Endodermal cell (in vitro differentiated cells): Measurements from ENCODE around the gene ADORA3. TPM values are rescaled to one million over a fixed set of nuclear protein-coding genes. Genes with fewer than 3 reads are reported as not detected.

Experiments used
- DNase-seq: peaks from one replicate; pipeline ENCODE4 v3.0.0-alpha.2; 2017
- H3K27ac ChIP-seq: 2 replicates; pipeline ENCODE4 v1.5.1; 2013; ENCODE audit warnings: mild to moderate bottlenecking, low read depth, low read length, moderate library complexity
- H3K27me3 ChIP-seq: 2 replicates; pipeline ENCODE4 v1.6.1; 2013; ENCODE audit warnings: mild to moderate bottlenecking, low read length, moderate library complexity; ENCODE audit not compliant: insufficient read depth, control insufficient read depth, poor library complexity, severe bottlenecking
- H3K36me3 ChIP-seq: 2 replicates; pipeline ENCODE4 v1.7.0; 2013; ENCODE audit warnings: mild to moderate bottlenecking, low read length, moderate library complexity; ENCODE audit not compliant: control insufficient read depth, insufficient read depth
- H3K4me1 ChIP-seq: one replicate; pipeline ENCODE4 v1.7.0; 2013; ENCODE audit warnings: low read length; ENCODE audit not compliant: control insufficient read depth, insufficient read depth
- H3K4me3 ChIP-seq: 2 replicates; pipeline ENCODE4 v1.5.1; 2013; ENCODE audit warnings: mild to moderate bottlenecking, low read length, moderate library complexity
- H3K9ac ChIP-seq: 2 replicates; pipeline ENCODE4 v1.6.1; 2013; ENCODE audit warnings: mild to moderate bottlenecking, low read length, moderate library complexity; ENCODE audit not compliant: poor library complexity, severe bottlenecking; ENCODE audit errors: extremely low read depth
- H3K9me3 ChIP-seq: 2 replicates; pipeline ENCODE4 v1.6.1; 2013; ENCODE audit warnings: mild to moderate bottlenecking, low read length, moderate library complexity; ENCODE audit not compliant: control insufficient read depth
- H3K27ac Mint-ChIP-seq: 2 replicates; pipeline ENCODE4 v1.8.0; 2020; ENCODE audit warnings: mixed read lengths
- H3K27me3 Mint-ChIP-seq: 2 replicates; pipeline ENCODE4 v1.8.0; 2021; ENCODE audit warnings: mild to moderate bottlenecking, mixed read lengths; ENCODE audit not compliant: insufficient read depth
- H3K36me3 Mint-ChIP-seq: 2 replicates; pipeline ENCODE4 v1.8.0; 2020; ENCODE audit warnings: low read depth, mixed read lengths
- H3K4me1 Mint-ChIP-seq: 2 replicates; pipeline ENCODE4 v1.8.0; 2020; ENCODE audit warnings: mixed read lengths
- H3K4me3 Mint-ChIP-seq: 2 replicates; pipeline ENCODE4 v1.8.0; 2020; ENCODE audit warnings: mild to moderate bottlenecking, moderate library complexity, mixed read lengths
- H3K9me3 Mint-ChIP-seq: 2 replicates; pipeline ENCODE4 v1.8.0; 2020; ENCODE audit warnings: mild to moderate bottlenecking, mixed read lengths
- WGBS, 2 experiments: methylation state at CpG; one replicate each; pipeline versions ENCODE4 v1.1.5 to v1.1.7; 2013; ENCODE audit warnings: missing lambda C conversion rate in 2 of 2, mixed read lengths in 1 of 2; ENCODE audit not compliant: insufficient coverage in 1 of 2, insufficient read length in 1 of 2; 5-methylcytosine and 5-hydroxymethylcytosine counted together
- total RNA-seq, 2 donors: library from RNA; stranded (reverse); fragmentation: NEBNext Ultra II Directional in 1 of 2; extraction: Animal tissue kit (Norgen Biotek cat#: 25700) in 1 of 2; gene quantifications; 2 replicates in 1 of 2; 3 replicates in 1 of 2; pipeline ENCODE4 v1.2.1, GENCODE V29; 2021
- TF ChIP-seq, protein P1 (sequence below): fragments of 200-600 bp; sonication (generic); conservative IDR thresholded peaks from 2 replicates; pipeline ENCODE4 v1.5.0; 2021; ENCODE audit warnings: antibody characterized with exemption, mild to moderate bottlenecking

ADORA3 gene
- total RNA-seq, 2 donors from 2014 or later: not detected

DNA sequence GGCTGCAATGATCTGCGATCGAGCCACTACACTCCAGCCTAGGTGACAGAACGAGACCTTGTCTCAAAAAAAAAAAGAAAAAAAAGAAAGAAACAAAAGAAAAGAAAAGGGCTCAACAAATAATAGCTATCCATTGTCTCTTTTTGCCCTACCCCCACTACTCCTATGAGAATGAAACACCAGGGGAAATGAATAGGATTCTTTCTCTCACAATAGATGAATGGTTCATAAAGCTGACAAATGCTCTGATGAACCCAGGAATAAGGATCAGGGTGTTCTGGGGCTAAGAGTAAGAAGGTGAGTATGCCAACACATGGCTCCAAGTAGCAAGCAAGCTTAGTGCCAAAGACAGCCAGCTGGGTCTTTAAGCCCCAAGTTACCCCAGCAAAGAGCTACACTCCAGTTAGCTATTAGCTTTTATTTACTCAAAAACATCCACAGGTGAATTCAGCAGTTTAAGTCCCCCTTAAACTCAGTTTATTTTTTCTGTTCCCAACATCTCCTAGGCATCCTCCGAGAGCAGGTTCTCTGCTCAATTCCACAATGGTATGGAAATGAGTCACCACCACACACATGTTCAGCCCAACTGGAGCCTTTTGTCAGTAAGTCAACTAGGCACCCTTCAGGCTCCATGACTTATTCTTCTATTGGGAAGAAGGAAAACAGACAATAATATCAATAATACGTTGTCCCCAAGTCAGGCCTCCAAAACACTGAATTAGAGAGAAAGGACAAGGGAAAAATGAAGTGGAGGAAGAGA is 4.2 kb downstream of the ADORA3 start:
- WGBS, 2 experiments: 83 to 94% methylated on average over 1 to 4 of the region's 5 CpGs
- H3K4me3 Mint-ChIP-seq: no peak overlapping the region

DNA sequence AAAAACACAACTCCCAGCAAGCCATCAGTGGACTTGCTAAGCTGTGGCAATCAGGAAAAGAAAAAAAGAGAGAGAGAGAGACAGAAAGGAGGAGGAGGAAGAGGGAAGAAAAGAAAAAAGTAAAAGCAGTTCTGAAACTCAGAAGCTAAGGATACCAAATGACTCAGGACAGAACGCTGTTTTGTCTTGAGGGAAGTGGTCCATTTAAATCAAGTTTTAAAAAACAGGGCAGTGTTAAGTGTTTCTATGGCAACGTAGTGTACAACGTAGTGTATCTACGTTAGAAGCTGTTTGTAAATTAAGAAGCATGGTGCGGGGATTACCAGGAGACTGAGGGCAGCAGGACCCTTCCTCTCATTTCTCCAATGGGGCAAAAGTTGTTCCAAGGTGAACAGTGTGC is 5.8 kb downstream of the ADORA3 start:
- Histone ChIP-seq H3K27me3 (no peaks in the 10 kb centered on the region), H3K9ac (no peak overlapping the region), H3K27ac (no peak overlapping the region), H3K4me1 (no peaks in the 10 kb centered on the region), H3K4me3 (no peak overlapping the region), H3K9me3 (no peaks in the 10 kb centered on the region), H3K36me3 (no peaks in the 10 kb centered on the region)
- no peak for DNase-seq
- H3K4me1 Mint-ChIP-seq: no peaks in the 10 kb centered on the region
- H3K27ac Mint-ChIP-seq: no peak overlapping the region
- H3K36me3 Mint-ChIP-seq: no peaks in the 10 kb centered on the region
- WGBS, 2 experiments: 90 to 95% methylated on average over 5 of the region's 5 CpGs
- no peaks in the 10 kb centered on the region for H3K27me3 Mint-ChIP-seq
- TF ChIP-seq, protein P1, sequence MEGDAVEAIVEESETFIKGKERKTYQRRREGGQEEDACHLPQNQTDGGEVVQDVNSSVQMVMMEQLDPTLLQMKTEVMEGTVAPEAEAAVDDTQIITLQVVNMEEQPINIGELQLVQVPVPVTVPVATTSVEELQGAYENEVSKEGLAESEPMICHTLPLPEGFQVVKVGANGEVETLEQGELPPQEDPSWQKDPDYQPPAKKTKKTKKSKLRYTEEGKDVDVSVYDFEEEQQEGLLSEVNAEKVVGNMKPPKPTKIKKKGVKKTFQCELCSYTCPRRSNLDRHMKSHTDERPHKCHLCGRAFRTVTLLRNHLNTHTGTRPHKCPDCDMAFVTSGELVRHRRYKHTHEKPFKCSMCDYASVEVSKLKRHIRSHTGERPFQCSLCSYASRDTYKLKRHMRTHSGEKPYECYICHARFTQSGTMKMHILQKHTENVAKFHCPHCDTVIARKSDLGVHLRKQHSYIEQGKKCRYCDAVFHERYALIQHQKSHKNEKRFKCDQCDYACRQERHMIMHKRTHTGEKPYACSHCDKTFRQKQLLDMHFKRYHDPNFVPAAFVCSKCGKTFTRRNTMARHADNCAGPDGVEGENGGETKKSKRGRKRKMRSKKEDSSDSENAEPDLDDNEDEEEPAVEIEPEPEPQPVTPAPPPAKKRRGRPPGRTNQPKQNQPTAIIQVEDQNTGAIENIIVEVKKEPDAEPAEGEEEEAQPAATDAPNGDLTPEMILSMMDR: no peak
- peaks cover 6% of the 10 kb centered on the region for H3K9me3 Mint-ChIP-seq
- no peak overlapping the region for H3K4me3 Mint-ChIP-seq

More for the DNA sequence above, 4.2 kb downstream of the ADORA3 start:
- no peaks in the 10 kb centered on the region for H3K27me3 ChIP-seq
- H3K9ac ChIP-seq: no peak overlapping the region
- TF ChIP-seq, protein P1: no peak
- no peak for DNase-seq
- H3K36me3 Mint-ChIP-seq: no peaks in the 10 kb centered on the region
- H3K9me3 Mint-ChIP-seq: peaks cover 6% of the 10 kb centered on the region
- no peak overlapping the region for H3K27ac ChIP-seq
- no peaks in the 10 kb centered on the region for H3K36me3 ChIP-seq
- no peaks in the 10 kb centered on the region for H3K4me1 Mint-ChIP-seq
- no peaks in the 10 kb centered on the region for H3K27me3 Mint-ChIP-seq
- H3K27ac Mint-ChIP-seq: no peak overlapping the region
- no peaks in the 10 kb centered on the region for H3K4me1 ChIP-seq
- H3K9me3 ChIP-seq: no peaks in the 10 kb centered on the region
- H3K4me3 ChIP-seq: no peak overlapping the region

DNA sequence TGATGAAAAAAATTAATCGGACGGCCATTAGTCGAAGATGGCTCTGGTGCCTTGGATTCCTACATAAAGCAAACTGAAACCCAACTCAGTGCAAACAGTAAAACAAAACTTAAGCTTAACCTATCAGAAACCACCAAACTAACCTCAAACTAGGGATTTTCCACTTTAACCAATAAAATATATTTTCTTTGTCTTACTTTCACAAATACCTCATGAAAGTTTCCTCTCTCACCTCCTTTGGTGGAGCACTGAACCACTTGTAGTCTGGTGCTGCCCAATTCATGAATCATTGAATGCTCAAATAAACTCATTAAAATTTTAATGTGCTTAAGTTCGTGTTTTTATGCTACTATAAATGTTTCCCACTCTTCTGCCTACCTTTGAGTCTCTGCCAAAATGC is 7.0 kb downstream of the ADORA3 start:
- Histone ChIP-seq H3K4me1 (no peaks in the 10 kb centered on the region), H3K9me3 (no peaks in the 10 kb centered on the region), H3K27me3 (no peaks in the 10 kb centered on the region), H3K27ac (no peak overlapping the region), H3K36me3 (no peaks in the 10 kb centered on the region), H3K9ac (no peak overlapping the region), H3K4me3 (no peak overlapping the region)
- peaks cover 6% of the 10 kb centered on the region for H3K9me3 Mint-ChIP-seq
- 92 to 93% methylated on average over 2 to 4 of the region's 4 CpGs for WGBS, 2 experiments
- no peak for DNase-seq
- H3K4me3 Mint-ChIP-seq: no peak overlapping the region
- H3K27me3 Mint-ChIP-seq: no peaks in the 10 kb centered on the region
- no peak overlapping the region for H3K27ac Mint-ChIP-seq
- H3K36me3 Mint-ChIP-seq: no peaks in the 10 kb centered on the region
- TF ChIP-seq, protein P1: no peak
- H3K4me1 Mint-ChIP-seq: no peaks in the 10 kb centered on the region
